HG02840 (cell line): ENCODE data around the gene TTC28.
"Not testable (repeated sequence)": the region's sequence is repeated elsewhere in the genome, so short reads cannot be mapped to it uniquely, and the experiment has no call there.

Source experiments
- ATAC-seq: cut with Tn5 transposase; IDR thresholded peaks from one replicate; pipeline ENCODE4 v1.9.1; 2021; ENCODE audit warnings: mild to moderate bottlenecking, moderate library complexity, moderate number of reproducible peaks; ENCODE audit not compliant: unreplicated experiment, low FRiP score

The TTC28 gene

DNA sequence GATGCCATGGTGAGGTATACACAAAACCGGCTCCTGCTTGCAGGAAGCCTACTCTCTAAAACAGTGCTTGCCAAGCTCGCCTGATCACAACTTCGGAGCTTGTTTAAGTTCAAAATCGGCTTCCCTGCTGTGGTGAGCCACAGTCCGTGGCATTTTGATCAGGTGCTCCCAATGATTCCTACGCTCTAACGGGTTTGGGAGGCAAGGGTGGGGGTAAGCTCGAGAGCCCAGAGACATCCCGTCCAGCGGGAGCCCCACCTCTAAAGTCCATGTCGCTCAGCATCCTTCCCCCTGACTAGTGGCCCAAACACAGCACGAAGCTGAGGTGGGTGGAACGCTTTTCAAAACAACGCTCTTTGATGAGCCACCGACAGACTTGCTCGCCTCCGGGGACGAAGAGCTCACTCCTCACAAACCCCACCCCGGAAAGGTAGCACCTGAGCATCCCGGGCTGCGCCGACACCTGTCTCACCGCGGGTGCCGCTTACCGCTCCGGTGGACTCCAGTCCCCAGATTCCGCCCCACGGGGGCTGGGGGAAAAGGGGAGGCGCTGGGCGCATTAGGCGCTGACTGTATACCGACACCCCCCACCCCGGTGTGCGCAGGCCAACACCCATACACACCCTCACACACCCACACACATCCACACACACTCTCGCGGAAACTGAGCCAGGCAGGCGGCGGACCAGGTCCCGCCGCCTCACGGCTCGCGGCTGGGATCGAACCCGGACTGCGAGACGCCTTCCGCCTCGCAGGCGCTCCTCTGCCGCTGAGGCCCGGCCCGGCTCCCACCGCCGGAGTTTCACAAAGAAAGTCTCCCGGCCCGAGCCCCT, 646 bp downstream of the TTC28 start:
- not testable (repeated sequence) for ATAC-seq

GRCh38 chr22:28678170-28678569, 1.5 kb downstream of the TTC28 start:
- ATAC-seq: not testable (repeated sequence)

GRCh38 chr22:28674121-28674563, 5.5 kb downstream of the TTC28 start:
- no peak for ATAC-seq

DNA sequence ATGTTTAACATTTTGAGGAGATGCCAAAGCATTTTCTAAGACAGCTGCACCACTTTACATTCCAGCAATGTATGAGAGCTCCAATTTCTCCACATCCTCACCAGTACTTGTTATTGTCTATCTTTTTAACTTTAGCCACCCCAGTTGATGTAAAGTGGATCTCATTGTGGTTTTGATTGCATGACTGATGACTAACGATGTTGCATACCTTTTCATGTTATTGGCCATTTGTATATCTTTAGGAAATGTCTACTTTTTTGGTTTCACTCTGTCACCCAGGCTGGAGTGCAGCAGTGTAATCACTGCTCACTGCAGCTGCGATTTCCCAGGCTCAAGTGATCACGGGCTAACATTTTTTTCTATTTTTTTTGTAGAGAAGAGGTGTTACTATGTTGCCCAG, 8.9 kb downstream of the TTC28 start:
- ATAC-seq: no peak

- no peak for ATAC-seq
Measured at GRCh38 chr22:28670161-28670560, 9.5 kb downstream of the TTC28 start.

- no peak for ATAC-seq
Measured at GRCh38 chr22:28669387-28669786, 10.3 kb downstream of the TTC28 start.

DNA sequence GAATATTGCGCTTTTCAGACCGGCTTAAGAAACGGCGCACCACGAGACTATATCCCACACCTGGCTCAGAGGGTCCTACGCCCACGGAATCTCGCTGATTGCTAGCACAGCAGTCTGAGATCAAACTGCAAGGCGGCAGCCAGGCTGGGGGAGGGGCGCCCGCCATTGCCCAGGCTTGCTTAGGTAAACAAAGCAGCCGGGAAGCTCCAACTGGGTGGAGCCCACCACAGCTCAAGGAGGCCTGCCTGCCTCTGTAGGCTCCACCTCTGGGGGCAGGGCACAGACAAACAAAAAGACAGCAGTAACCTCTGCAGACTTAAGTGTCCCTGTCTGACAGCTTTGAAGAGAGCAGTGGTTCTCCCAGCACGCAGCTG, 16.1 kb downstream of the TTC28 start:
- ATAC-seq: not testable (repeated sequence)

- ATAC-seq: no peak
Measured at GRCh38 chr22:28658448-28658847, 21.2 kb downstream of the TTC28 start.

GRCh38 chr22:28656181-28656580, 23.5 kb downstream of the TTC28 start:
- no peak for ATAC-seq

- no peak for ATAC-seq
Measured at GRCh38 chr22:28650463-28650862, 29.2 kb downstream of the TTC28 start.

- no peak for ATAC-seq
Measured at GRCh38 chr22:28648792-28649191, 30.8 kb downstream of the TTC28 start.

- no peak for ATAC-seq
Measured at GRCh38 chr22:28647216-28647615, 32.4 kb downstream of the TTC28 start.

DNA sequence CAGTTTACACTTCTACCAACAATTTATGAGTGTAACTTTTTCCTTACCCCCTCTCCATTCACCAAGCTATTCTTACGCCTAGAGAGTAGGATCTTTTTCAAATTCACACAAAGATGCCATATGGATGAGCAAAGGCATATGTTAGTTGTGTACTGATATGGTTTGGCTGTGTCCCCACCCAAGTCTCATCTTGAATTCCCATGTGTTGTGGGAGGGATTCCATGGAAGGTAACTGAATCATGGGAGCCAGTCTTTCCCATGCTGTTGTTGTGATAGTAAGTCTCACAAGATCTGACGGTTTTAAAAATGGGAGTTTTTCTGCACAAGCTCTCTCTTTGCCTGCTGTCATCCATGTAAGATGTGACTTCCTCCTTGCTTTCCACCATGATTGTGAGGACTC, 40.3 kb downstream of the TTC28 start:
- no peak for ATAC-seq

- ATAC-seq: no peak
Measured at GRCh38 chr22:28637225-28637624, 42.4 kb downstream of the TTC28 start.

DNA sequence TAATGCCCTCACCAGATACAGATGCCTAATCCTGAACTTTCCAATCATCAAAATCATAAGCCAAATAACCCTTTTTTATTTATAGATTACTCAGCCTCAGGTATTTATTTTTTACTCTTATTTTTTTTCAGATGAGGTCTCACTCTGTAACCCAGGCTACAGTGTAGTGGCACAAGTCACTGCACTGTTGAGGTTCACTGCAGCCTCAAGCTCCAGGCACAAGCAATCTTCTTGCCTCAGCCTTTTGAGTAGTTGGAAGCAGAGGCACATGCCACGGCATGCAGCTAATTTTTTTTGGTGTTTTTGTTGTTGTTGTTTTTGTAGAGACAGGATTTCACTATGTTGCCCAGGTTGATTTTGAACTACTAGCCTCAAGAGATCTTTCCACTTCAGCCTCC, 49.5 kb downstream of the TTC28 start:
- ATAC-seq: no peak

DNA sequence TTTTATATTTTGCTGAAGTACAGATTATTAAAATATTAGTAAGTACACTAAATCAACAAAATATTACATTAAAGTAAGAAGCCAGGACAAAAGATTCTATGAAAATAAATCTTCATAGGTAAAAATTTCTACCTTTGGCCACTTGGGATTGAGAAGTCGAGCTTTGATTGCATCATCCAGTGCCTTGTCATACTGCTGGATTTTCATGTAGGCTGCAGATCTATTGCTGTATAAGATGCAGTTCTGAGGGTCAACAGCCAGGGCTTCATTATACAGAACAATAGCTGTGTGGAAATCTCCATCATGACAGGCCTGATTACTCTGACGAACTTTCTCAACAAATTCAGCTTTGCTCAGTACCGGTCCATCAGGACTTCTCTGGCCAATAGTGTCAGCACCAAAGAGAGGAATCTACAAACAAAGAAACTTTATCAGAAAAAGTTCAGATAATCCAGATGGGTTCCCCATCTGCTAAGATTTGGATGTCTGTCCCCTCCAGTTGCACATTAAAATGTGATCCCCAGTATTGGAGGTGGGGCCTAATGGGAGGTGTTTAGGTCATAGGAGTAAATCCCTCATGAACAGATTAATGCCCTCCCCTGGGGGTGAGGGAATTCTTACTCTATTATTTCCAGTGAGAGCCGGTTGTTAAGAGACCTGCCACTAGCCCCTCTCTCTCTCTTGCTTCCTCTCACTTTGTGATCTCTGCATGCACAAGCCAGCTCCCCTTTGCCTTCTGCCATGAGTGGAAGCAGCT, 50.0 kb downstream of the TTC28 start:
- no peak for ATAC-seq

- ATAC-seq: no peak
Measured at GRCh38 chr22:28628766-28629165, 50.9 kb downstream of the TTC28 start.

DNA sequence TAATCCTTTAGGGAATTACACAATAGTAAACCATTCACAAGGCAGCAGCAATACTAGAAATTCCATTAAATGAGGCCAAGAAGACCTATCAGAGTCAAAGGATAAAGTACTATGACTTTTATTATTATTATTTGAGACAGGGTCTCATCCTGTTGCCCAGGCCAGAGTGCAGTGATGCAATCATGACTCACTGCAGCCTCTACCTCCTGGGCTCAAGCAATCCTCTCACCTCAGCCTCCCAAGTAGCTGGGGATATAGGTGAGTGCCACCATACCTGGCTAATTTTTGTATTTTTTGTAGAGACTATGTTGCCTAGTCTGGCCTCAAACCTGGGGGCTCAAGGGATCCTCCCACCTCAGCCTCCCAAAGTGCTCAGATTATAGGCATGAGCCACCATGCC, 51.8 kb downstream of the TTC28 start:
- ATAC-seq: no peak

GRCh38 chr22:28620244-28620922, 59.3 kb downstream of the TTC28 start:
- no peak for ATAC-seq

DNA sequence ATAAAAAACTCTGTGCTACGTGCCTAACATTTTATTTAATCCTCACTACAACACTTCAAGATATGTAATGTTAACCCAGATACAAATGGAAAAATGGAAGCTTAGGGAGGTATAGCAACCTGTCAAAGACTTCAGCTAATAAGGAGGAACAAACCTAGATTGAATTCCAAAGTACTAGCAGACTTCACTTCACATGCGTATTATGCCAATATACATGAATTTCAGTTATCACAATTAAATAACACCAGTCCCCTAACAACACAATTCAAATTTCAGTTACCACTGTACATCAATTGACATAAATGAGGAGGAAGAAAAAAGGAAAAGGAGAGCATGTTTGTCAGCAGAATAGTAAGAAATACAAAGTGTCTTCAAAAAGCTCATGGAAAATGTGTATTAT, 60.4 kb downstream of the TTC28 start:
- no peak for ATAC-seq

- not testable (repeated sequence) for ATAC-seq
Measured at GRCh38 chr22:28615423-28615822, 64.2 kb downstream of the TTC28 start.
